H1 (cell line): Measurements from ENCODE around the gene PLXNB2.

Experiments used
- ASH2L ChIP-seq: fragments of 200-600, 300-600 bp; sonication (generic); IDR thresholded peaks from one replicate; pipeline ENCODE4 v1.7.1; 2017; ENCODE audit warnings: low read length
- RXRA ChIP-seq: IDR thresholded peaks from 2 replicates; pipeline ENCODE4 v1.6.1; 2011; ENCODE audit warnings: low read depth, mild to moderate bottlenecking, low read length, moderate library complexity; ENCODE audit not compliant: insufficient read depth
- TF ChIP-seq, protein P1 (sequence below): IDR thresholded peaks from 2 replicates; pipeline ENCODE4 v1.6.1; 2011; ENCODE audit warnings: low read length, improper control_type of control experiment

- TF ChIP-seq RXRA = no peak
- peak; percentile 35 for TF ChIP-seq ASH2L
- TF ChIP-seq, protein P1, sequence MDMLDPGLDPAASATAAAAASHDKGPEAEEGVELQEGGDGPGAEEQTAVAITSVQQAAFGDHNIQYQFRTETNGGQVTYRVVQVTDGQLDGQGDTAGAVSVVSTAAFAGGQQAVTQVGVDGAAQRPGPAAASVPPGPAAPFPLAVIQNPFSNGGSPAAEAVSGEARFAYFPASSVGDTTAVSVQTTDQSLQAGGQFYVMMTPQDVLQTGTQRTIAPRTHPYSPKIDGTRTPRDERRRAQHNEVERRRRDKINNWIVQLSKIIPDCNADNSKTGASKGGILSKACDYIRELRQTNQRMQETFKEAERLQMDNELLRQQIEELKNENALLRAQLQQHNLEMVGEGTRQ = no peak
These were observed 13.8 kb downstream of the PLXNB2 start for GRCh38 chr22:50293441-50294318.
